BLaER1 (cell line): ENCODE results near the gene TNC.

Experiments
- H3K27ac ChIP-seq: shearing (Covaris generic); formaldehyde crosslinking; 2 replicates; pipeline ENCODE4 v1.8.1; 2022
- H3K27me3 ChIP-seq: shearing (Covaris generic); formaldehyde crosslinking; 2 replicates; pipeline ENCODE4 v1.8.1; 2022
- H3K36me3 ChIP-seq: shearing (Covaris generic); formaldehyde crosslinking; 2 replicates; pipeline ENCODE4 v1.8.1; 2022
- H3K4me1 ChIP-seq: shearing (Covaris generic); formaldehyde crosslinking; 2 replicates; pipeline ENCODE4 v1.8.1; 2022
- H3K4me2 ChIP-seq: shearing (Covaris generic); formaldehyde crosslinking; 2 replicates; pipeline ENCODE4 v1.8.1; 2022
- H3K4me3 ChIP-seq: shearing (Covaris generic); formaldehyde crosslinking; 2 replicates; pipeline ENCODE4 v1.8.1; 2022
- H3K9ac ChIP-seq: shearing (Covaris generic); formaldehyde crosslinking; 2 replicates; pipeline ENCODE4 v1.8.1; 2022
- H3K9me3 ChIP-seq: shearing (Covaris generic); formaldehyde crosslinking; 2 replicates; pipeline ENCODE4 v1.8.1; 2022
- H4K20me1 ChIP-seq: shearing (Covaris generic); formaldehyde crosslinking; 2 replicates; pipeline ENCODE4 v1.8.1; 2022
- Cebpa-rat ChIP-seq: shearing (Covaris generic); IDR thresholded peaks from 2 replicates; pipeline ENCODE4 v1.8.1; 2022

TNC gene

GRCh38 chr9:115117999-115118878, at the start of gene TNC:
TNC (minus strand) TSS chr9:115118157; CDS start chr9:115091018, 27,139 bp downstream.
- no peaks in the 10 kb centered on the region for H3K4me1 ChIP-seq
- H3K9me3 ChIP-seq, result no peaks in the 10 kb centered on the region
- TF ChIP-seq Cebpa-rat, result no peak
- H3K36me3 ChIP-seq, result no peaks in the 10 kb centered on the region
- peaks cover 23% of the 10 kb centered on the region for H3K27me3 ChIP-seq
- no peak within 1 kb of the TSS for H3K4me2 ChIP-seq
- H3K9ac ChIP-seq, result no peak within 1 kb of the TSS
- no peaks in the 10 kb centered on the region for H4K20me1 ChIP-seq
- no peak within 1 kb of the TSS for H3K4me3 ChIP-seq
- no peak within 1 kb of the TSS for H3K27ac ChIP-seq

- no peaks in the 10 kb centered on the region for H3K9me3 ChIP-seq
- TF ChIP-seq Cebpa-rat, result no peak
- H3K27ac ChIP-seq, result no peak overlapping the region
- no peak overlapping the region for H3K4me2 ChIP-seq
- no peaks in the 10 kb centered on the region for H4K20me1 ChIP-seq
- no peaks in the 10 kb centered on the region for H3K27me3 ChIP-seq
- no peaks in the 10 kb centered on the region for H3K36me3 ChIP-seq
- H3K4me1 ChIP-seq, result no peaks in the 10 kb centered on the region
- H3K9ac ChIP-seq, result no peak overlapping the region
- H3K4me3 ChIP-seq, result no peak overlapping the region
Measured at GRCh38 chr9:115167175-115167574, 49.2 kb upstream of the TNC start.

GRCh38 chr9:115165233-115165632, 47.3 kb upstream of the TNC start:
- no peak overlapping the region for H3K4me2 ChIP-seq
- H3K9me3 ChIP-seq, result no peaks in the 10 kb centered on the region
- no peaks in the 10 kb centered on the region for H3K27me3 ChIP-seq
- H3K36me3 ChIP-seq, result no peaks in the 10 kb centered on the region
- no peaks in the 10 kb centered on the region for H3K4me1 ChIP-seq
- no peak for TF ChIP-seq Cebpa-rat
- no peaks in the 10 kb centered on the region for H4K20me1 ChIP-seq
- no peak overlapping the region for H3K4me3 ChIP-seq
- H3K9ac ChIP-seq, result no peak overlapping the region
- H3K27ac ChIP-seq, result no peak overlapping the region

- Histone ChIP-seq H3K4me2 (no peak overlapping the region), H4K20me1 (no peaks in the 10 kb centered on the region), H3K36me3 (no peaks in the 10 kb centered on the region), H3K4me1 (no peaks in the 10 kb centered on the region), H3K27me3 (no peaks in the 10 kb centered on the region), H3K9me3 (no peaks in the 10 kb centered on the region), H3K4me3 (no peak overlapping the region), H3K9ac (no peak overlapping the region), H3K27ac (no peak overlapping the region)
- TF ChIP-seq Cebpa-rat, result no peak
Measured at GRCh38 chr9:115164511-115164974, 46.6 kb upstream of the TNC start.

GRCh38 chr9:115162946-115163345, 45.0 kb upstream of the TNC start:
- Histone ChIP-seq H3K4me3 (no peak overlapping the region), H3K9ac (no peak overlapping the region), H3K4me1 (no peaks in the 10 kb centered on the region), H3K9me3 (no peaks in the 10 kb centered on the region), H3K4me2 (no peak overlapping the region), H3K36me3 (no peaks in the 10 kb centered on the region), H4K20me1 (no peaks in the 10 kb centered on the region), H3K27me3 (no peaks in the 10 kb centered on the region), H3K27ac (no peak overlapping the region)
- TF ChIP-seq Cebpa-rat, result no peak

GRCh38 chr9:115161446-115161845, 43.5 kb upstream of the TNC start:
- Histone ChIP-seq H3K27ac (no peak overlapping the region), H3K36me3 (no peaks in the 10 kb centered on the region), H3K4me3 (no peak overlapping the region), H3K4me2 (no peak overlapping the region), H3K9me3 (no peaks in the 10 kb centered on the region), H3K4me1 (no peaks in the 10 kb centered on the region), H3K9ac (no peak overlapping the region), H3K27me3 (no peaks in the 10 kb centered on the region), H4K20me1 (no peaks in the 10 kb centered on the region)
- TF ChIP-seq Cebpa-rat, result no peak

GRCh38 chr9:115158661-115159481, 40.9 kb upstream of the TNC start:
- H3K9me3 ChIP-seq, result no peaks in the 10 kb centered on the region
- no peaks in the 10 kb centered on the region for H3K4me1 ChIP-seq
- H3K4me3 ChIP-seq, result no peak overlapping the region
- H4K20me1 ChIP-seq, result no peaks in the 10 kb centered on the region
- H3K9ac ChIP-seq, result no peak overlapping the region
- H3K27ac ChIP-seq, result no peak overlapping the region
- TF ChIP-seq Cebpa-rat, result no peak
- no peak overlapping the region for H3K4me2 ChIP-seq
- no peaks in the 10 kb centered on the region for H3K36me3 ChIP-seq
- no peaks in the 10 kb centered on the region for H3K27me3 ChIP-seq

- H4K20me1 ChIP-seq, result no peaks in the 10 kb centered on the region
- H3K9ac ChIP-seq, result no peak overlapping the region
- H3K4me1 ChIP-seq, result no peaks in the 10 kb centered on the region
- no peaks in the 10 kb centered on the region for H3K36me3 ChIP-seq
- H3K9me3 ChIP-seq, result no peaks in the 10 kb centered on the region
- TF ChIP-seq Cebpa-rat, result no peak
- no peak overlapping the region for H3K4me2 ChIP-seq
- H3K27ac ChIP-seq, result no peak overlapping the region
- no peak overlapping the region for H3K4me3 ChIP-seq
- no peaks in the 10 kb centered on the region for H3K27me3 ChIP-seq
Measured at GRCh38 chr9:115157245-115157674, 39.3 kb upstream of the TNC start.

- Histone ChIP-seq H3K9ac (no peak overlapping the region), H3K4me2 (no peak overlapping the region), H3K27ac (no peak overlapping the region), H3K27me3 (no peaks in the 10 kb centered on the region), H4K20me1 (no peaks in the 10 kb centered on the region), H3K4me1 (no peaks in the 10 kb centered on the region), H3K36me3 (no peaks in the 10 kb centered on the region), H3K9me3 (no peaks in the 10 kb centered on the region), H3K4me3 (no peak overlapping the region)
- no peak for TF ChIP-seq Cebpa-rat
Measured at GRCh38 chr9:115155037-115155436, 37.1 kb upstream of the TNC start.

- H4K20me1 ChIP-seq, result no peaks in the 10 kb centered on the region
- no peak overlapping the region for H3K4me2 ChIP-seq
- H3K27me3 ChIP-seq, result no peaks in the 10 kb centered on the region
- no peak overlapping the region for H3K4me3 ChIP-seq
- no peak overlapping the region for H3K9ac ChIP-seq
- H3K4me1 ChIP-seq, result no peaks in the 10 kb centered on the region
- H3K36me3 ChIP-seq, result no peaks in the 10 kb centered on the region
- TF ChIP-seq Cebpa-rat, result no peak
- no peaks in the 10 kb centered on the region for H3K9me3 ChIP-seq
- no peak overlapping the region for H3K27ac ChIP-seq
Measured at GRCh38 chr9:115154617-115155016, 36.7 kb upstream of the TNC start.
